Erythroblast (primary cell): ENCODE measurements around the gene APBB2.

ENCODE experiments used
- GATA1 ChIP-seq: IDR thresholded peaks from 2 replicates; pipeline ENCODE4 v1.6.1; 2011; ENCODE audit warnings: low read depth, mild to moderate bottlenecking, control low read depth, low read length, moderate library complexity
- POLR2A ChIP-seq: IDR thresholded peaks from 2 replicates; pipeline ENCODE4 v1.6.1; 2011; ENCODE audit warnings: mild to moderate bottlenecking, low read length

DNA sequence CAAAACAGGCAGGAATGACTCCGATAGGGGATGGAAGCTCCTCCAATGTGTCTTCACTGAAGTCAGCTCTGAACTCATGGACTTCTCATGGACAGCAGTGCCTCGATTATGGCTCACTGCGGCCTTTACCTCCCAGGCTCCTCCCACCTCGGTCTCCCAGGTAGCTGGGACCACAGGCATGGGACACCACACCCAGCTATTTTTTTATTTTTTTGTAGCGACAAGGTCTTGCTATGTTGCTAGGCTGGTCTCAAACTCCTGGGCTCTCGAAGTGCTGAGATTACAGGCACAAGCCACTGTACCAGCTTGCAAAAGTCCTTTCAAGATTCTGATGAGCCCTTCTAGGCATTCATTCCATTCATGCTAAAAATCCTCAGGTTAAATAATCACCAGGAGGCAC is 283.1 kb downstream of the APBB2 start:
- TF ChIP-seq POLR2A (no peak), GATA1 (no peak)
